HG03175 (cell line): ENCODE results near the gene STRAP.

Experiments
- ATAC-seq: cut with Tn5 transposase; IDR thresholded peaks from one replicate; pipeline ENCODE4 v1.9.1; 2021; ENCODE audit warnings: mild to moderate bottlenecking, moderate library complexity; ENCODE audit not compliant: unreplicated experiment

The STRAP gene, protein sequence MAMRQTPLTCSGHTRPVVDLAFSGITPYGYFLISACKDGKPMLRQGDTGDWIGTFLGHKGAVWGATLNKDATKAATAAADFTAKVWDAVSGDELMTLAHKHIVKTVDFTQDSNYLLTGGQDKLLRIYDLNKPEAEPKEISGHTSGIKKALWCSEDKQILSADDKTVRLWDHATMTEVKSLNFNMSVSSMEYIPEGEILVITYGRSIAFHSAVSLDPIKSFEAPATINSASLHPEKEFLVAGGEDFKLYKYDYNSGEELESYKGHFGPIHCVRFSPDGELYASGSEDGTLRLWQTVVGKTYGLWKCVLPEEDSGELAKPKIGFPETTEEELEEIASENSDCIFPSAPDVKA

DNA sequence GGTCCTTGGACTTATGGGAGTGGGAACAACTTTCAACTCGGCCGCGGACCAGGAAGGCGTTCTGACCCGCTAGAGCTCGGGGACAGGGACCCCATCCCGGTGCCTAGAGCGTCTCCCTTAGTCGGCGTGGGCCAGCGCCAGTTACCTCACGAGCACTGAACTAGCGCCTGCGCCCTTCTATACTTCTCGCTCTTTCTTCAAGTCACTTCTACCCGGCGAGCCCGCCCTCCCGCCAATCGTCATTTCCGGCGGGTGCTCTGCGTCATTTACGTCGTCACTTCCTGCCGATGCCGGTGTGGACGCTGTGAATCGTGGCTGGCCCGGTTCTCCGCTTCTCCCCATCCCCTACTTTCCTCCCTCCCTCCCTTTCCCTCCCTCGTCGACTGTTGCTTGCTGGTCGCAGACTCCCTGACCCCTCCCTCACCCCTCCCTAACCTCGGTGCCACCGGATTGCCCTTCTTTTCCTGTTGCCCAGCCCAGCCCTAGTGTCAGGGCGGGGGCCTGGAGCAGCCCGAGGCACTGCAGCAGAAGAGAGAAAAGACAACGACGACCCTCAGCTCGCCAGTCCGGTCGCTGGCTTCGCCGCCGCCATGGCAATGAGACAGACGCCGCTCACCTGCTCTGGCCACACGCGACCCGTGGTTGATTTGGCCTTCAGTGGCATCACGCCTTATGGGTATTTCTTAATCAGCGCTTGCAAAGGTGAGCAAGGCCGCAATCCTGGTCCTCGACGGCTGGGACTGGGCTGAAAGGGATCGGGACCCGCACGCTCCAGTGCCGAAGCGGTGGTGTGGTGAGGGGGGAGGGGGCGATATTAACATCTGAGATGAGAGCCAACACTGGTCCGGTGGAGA lies at the start of gene STRAP:
STRAP (plus strand) TSS at position 270 of the 854 bp plus-strand sequence; CDS start at position 591, 321 bp downstream.
- peak; percentile 97 for ATAC-seq

DNA sequence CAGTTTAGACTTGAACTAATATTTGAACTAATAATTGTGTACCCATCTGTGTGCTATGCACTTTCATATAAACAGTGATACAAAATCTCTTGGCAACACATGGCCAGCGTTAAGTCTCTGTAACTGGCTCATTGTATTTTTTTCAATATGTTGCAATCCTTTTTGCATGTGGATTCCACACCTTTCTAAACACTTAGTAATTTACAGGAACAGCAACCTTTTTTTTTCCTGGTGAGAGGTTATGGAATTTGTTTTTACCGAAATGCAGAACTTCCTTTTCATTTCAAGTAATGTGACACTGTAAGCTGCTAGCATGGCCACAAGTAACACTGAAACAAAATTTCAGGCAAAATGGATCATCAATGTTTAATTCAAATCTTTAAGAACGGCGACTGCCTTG lies 47.6 kb upstream of the STRAP start:
- ATAC-seq: no peak

DNA sequence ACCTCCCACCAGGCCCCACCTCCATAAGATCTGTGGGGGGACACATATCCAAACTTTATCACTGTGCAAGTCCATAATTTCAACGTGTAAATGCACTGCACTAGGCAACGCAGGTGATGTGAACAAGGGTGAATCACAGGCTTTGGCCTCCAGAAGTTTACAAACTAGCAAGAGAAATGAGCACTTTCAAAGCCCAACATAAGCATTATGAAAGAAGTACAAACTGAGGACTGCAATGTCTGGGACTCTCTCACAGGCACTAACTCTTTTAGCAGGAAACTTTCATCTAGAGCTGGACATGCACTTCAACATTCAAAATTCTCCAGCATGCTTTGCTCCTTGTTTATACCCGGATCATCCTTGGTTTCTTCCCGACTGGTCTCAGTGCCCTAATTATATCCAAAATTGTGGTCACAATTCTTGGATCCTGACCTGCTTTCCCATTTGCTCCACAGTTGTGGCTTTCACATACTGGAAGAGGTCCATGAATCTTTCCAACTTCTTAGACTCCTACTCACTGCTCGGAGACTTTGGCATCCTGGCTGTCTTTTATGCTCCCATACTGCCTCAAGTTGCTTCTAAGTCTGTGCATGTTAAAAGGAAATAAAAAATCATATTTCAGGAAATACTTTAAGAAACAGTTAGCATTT lies 44.9 kb upstream of the STRAP start:
- no peak for ATAC-seq

DNA sequence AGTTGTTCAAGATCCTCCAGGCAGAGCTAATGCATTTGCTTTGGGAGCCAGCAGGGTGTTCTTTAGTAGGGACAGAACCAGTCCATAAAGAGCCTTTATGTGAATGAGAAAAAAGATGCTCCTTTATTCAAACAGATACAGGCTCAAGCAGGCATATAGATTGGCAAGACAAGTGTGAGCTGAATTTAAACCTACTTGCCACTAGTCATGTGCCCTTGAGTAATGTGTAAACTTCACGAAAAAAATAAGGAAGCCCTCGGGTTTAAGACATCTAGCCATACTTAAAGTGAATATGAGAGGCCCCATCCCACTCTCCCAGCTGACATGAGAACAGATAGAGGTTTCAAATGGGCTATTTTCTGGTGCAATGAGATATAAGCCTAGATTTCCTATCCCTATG lies 43.1 kb upstream of the STRAP start:
- ATAC-seq: no peak

DNA sequence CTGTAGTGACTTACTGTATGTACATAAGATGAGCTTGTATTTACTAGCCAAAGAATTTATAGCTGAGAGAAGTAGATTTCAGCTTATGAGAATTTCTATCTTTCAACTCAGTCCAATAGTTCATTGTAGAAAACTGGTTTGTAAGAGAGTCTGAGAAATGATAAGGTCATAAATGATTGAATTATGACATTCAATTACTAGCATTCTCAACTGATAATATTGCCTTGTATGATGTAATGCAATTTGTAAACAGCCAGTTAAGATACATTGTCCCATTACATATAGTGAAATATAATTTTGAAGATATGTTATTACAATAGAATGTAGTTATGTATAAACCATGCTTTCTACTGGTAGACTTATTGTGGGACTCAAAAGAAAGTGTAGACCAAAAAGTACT lies 42.5 kb upstream of the STRAP start:
- ATAC-seq: no peak

DNA sequence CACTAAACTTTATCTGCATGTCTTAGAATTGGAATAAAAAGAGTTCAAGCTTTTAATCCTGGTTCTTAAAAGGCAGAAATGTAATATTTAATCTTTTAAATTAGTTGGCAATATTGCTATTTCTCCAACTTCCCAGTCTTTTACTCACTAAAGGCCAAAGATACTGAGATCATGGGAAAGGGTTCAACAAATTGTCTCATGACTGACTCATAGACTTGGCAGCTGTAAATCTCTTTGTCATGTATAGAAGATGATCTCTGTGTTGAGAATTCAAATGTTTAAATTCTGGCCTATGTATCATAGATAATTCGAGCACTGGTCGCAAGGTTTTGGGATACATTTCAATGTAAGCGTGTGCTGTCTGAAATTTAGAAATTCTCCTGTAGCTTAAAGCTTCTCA lies 40.1 kb upstream of the STRAP start:
- ATAC-seq: no peak

DNA sequence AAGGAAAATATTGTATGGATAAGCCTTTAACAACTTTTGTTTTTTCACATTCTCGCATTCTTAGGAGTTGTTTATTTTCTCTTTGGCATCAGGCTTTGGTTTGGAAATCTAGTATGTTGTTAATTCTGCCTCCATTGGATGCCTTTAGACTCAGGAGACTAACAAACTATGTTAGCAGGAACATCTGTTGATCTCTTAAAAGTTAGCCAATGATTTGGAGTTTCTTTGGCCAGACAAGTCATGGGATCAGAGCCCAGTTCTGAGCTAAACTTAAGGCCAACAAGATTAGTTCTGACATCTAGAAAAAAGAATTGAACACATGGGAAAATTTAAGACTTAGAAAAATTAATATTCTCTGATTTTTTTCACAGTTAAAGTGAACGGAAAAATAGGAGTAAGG lies 35.3 kb upstream of the STRAP start:
- no peak for ATAC-seq

DNA sequence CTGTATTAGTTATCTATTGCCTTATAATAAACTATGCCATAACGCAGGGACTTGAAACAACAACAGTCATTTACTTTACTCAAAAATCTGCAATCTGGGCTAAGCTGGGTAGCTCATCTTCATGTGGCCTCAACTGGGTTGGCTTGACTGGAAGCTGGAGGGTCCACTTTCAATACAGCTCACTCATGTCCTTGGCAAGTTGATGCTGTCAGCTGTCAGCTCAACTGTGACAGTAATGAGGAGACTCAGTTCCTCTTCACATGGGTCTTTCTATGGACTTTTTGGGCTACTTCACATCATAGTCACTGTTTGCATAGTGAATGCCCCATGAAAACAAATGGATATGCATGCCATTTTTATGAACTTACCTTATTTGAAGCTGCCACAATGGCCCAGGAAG lies 33.6 kb upstream of the STRAP start:
- ATAC-seq: no peak

DNA sequence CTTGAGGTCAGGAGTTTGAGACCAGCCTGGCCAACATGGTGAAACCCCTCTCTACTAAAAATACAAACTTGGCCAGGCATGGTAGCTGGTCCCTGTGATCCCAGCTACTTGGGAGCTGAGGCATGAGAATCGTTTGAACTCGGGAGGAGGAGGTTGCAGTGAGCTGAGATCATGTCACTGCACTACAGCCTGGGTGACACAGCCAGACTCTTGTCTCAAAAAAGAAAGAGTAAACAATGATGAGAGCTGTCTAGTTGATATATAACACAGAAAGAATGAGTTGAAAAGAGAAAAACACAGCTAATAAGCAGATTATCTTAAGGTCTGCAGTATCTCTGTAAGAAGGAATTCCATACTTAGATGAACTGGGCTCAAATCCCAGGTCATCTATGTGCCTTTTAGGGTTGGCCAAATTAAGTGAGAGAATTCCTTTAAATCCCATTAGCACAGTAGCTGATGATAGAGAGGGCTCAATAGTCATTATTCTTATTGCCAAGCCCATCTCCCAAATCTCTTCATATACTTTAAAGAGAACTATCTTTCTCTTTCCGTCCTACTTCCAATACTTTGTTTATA lies 31.1 kb upstream of the STRAP start:
- no peak for ATAC-seq

DNA sequence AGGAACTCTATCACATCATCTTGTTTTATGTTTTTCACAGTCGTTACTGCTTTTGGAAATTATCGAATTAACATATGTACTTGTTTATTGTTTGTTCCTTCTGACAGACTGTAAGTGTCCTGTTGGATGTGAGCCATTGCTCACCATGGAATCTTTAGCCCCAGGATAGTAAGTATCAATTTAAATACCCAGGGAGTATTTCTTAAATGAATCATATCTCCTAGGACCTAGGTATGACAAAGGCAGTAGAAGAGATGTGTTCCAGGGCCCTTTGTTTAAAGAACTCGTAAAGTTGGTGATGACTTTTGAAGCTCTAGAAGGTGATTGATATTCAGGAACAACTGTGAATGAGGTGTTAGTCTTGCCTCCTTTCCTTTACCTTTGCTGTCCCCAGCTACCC lies 30.3 kb upstream of the STRAP start:
- no peak for ATAC-seq

DNA sequence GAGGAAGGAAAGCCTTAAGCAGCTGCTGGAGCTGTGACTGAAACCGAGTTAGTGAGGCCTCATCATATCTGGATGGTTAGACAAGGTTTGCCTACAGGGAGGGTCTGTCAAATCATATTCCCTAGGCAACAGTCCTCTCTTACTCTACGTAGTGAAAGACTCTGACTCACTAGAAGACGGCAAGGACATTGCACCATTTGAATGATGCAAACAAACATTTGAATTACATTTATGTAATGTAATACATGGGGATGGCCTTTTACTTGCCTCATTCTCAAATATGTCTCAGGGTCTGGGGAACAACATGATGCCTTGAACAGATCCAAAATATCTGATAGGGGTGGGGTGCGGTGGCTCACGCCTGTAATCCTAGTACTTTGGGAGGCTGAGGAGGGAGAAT lies 29.8 kb upstream of the STRAP start:
- no peak for ATAC-seq

DNA sequence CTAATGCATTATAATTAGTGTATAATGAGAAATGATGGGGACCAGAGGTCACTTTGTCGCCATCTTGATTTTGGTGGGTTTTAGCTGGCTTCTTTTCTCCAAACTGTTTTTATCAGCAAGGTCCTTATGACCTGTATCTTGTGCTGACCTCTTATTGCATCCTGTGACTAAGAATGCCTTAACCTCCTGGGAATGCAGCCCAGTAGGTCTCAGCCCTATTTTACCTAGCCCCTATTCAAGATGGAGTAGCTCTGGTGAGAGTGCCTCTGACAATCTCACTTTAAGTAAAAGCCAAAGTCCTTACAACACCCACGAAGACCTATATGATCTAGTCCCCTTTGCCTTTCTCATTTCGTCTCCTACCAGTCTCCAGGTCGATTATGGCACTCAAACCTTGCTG lies 28.3 kb upstream of the STRAP start:
- no peak for ATAC-seq

DNA sequence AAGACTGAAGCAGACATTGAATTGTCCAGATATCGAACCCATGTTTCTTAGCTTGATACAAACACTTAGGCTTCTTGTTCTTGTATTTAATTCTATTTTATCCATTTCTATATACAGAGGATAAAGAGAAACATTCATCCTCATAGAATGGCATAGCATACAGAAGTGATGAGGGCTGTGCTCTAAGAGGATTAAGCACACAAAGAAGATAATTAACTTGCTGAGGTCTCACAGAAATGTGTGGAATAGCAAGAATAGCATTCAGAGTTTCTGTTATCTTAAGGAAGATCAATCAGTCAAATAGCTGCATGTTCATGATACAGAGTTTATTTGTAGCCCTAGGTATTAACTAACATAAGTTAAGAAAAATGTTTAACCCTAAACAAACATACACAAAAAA lies 27.3 kb upstream of the STRAP start:
- ATAC-seq: no peak

DNA sequence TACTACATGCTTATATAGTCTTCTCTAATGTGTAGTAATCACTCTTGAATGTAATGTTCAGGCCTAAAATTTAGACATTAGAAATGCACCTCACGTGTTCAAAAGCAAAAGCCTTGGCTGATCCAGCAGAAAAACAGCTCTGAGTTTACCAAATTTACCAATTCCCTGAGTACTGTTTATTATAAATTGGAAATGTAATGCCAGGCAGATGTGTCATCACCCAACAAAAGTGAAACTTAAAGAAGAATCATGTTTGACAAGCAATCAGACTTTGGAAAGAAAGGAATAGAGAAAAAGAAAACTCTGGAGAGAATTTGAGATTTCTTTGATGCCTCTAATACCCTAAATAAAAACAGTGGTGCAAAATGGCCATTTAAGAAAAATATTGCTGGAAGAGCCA lies 26.5 kb upstream of the STRAP start:
- no peak for ATAC-seq

DNA sequence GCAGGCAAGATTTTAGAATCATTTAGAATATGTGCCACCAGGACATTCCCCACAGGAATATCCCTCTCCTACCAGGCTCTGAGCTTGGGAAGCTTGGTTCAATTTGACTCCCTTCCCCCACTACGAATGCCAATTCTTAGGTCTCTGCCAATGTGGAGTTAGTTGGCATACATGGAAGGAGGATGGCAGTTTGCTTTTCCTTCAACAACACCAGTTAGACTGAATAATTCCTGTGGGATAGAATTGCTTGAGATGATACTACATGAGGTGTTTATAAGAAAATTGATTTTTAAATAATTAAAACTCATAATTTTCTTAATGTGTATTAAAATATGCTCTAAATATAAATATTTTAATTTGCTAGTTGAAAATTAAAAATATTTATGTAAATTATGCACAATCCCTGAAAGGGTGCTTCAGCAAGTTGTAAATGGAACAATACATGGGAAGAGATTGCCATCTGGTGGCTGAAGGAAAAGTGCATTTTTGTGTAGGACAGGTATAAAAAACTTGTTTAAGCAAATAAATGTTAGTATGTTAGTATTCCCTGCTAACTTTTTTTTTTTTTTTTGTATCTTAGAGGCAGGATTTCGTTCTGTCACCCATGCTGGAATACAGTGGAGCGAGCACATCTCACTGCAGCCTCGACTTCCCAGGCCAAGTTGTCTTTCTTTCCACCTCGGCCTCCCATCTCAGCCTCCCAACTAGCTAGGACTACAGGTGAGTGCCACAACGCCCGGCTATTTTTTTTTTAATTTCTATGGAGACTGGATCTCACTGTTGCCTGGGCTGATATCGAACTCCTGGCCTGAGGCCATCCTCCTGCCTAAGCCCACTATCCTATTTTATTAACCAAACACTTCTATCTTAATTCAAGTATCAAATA lies 25.8 kb upstream of the STRAP start:
- ATAC-seq: no peak

DNA sequence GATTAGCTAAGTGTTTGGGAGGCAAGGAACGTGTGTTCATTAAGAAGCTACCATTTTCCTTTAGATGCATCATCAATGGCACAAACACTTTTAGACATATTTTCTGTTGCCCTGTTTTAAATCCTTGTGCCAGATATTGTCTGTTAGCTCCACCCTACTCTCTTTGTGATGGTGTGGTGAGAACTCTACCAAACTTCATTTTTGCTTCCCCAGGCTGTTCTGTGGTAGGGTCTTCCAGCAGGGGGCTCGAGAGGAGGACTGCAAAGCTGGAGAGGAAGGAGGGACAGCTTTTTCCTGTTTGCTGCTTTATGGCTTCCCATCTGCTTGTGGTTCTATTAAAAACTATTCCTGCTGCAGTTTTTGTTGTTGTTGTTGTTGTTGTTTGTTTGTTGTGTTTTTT lies 23.8 kb upstream of the STRAP start:
- no peak for ATAC-seq

DNA sequence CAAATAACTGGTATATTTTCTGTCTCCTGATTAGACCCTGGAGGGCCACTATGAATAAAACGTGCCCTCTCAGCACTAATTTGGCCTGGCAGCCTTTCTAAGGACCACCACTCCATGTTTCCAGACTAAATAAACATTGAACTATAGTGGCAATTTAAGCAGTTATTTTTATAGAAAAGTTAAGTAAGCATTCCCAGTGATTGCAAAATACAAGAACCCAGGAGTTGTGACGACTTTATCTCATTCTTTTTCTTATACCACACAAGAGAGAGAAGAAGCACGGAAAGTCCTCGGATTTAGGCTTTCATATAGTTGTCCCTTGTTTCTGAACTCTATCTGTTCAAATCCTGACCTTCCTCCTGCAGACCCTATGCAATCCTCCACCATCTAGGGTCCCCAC lies 23.1 kb upstream of the STRAP start:
- ATAC-seq: no peak

DNA sequence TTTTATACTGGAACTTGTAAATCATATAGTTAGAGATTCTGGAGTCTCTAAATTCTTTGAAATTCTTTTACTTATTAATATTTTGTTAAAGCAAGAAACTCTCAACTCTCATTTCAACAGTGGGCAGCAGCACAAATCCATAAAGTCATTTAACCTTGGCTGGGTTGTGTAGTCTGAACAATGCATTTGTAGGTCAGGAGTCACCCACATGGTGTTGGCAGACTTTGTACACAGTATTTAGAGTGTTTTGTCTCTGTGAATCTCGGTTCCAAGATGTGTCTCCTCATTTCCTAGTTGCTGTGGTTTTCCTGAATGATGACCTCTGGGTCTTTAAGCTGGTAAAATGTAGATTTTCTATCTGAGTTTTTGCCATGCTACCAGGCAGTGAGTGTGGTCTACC lies 20.8 kb upstream of the STRAP start:
- no peak for ATAC-seq

DNA sequence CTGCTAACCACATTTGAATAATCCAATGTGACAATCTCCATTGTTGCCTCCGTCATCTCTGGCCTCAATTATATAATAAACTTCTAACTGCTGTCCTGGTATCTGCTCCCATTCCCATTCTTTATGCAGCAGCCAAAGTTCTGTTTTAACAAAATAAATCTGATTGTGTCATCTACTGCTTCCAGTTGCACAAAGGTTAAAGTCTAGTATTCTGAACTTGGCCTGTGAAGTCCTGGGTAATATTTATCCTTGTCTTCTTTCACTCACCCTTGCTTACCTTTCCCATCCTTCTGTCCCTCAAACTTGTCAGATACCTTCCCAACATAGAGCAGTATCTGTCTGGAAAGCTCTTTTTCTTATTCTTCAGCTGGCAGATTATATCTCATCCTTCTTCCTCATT lies 19.3 kb upstream of the STRAP start:
- ATAC-seq: no peak

DNA sequence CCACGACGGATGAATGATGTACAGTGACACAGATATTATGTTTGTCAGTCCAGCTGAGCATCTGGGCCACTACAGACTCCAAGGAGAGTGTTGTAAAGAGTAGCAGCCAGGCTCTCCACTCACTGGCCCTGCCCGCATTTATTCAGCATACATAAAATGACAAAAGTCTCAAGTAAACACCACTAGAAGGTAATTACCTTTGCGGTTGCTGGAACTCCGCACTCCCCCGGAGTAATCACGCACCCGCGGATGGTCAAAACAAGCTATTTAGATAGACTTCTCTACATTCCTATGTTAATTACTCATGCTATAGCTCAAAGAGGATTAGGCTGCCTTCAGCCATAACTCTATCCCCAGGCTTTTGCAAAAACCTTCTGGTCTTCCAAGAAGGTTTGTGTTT lies 18.8 kb upstream of the STRAP start:
- ATAC-seq: no peak

DNA sequence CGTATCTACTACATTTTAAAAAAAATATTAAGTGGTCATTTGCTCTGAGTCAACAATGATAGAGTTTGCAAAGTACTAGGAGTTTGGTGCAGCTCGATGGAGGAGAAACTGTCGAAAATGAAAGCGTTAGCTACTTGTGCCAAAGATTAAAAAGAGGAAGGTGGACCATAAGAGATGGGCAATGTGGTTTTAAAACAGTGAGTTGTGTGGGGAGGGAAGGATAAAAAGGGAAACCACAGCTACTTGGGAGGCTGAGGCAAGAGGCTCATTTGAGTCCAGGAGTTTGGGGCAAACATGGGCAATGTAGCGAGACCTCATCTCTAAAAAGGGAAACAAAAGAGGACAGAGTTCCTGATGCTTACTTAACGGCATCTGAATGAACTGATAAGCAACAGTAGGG lies 18.2 kb upstream of the STRAP start:
- peak; percentile 89 for ATAC-seq
